GM23338 (cell line): ENCODE measurements around the gene PPP1R37. TPM values are rescaled to one million over a fixed set of nuclear protein-coding genes. Genes with fewer than 3 reads are reported as not detected.

ENCODE experiments used
- ATAC-seq: fragments of 200-7000 bp; cut with Tn5 transposase; 3 replicates; pipeline ENCODE4 v1.9.1; 2020
- DNase-seq: peaks from one replicate; pipeline ENCODE4 v3.0.0-alpha.2; 2015; ENCODE audit warnings: low spot score
- H2AFZ ChIP-seq: fragments of 200-600 bp; sonication (generic); 2 replicates; pipeline ENCODE4 v1.8.0; 2016; ENCODE audit warnings: antibody characterized with exemption, mild to moderate bottlenecking, moderate library complexity
- H3F3A ChIP-seq: fragments of 200-600 bp; sonication (generic); replicated peaks from 2 replicates; pipeline ENCODE4 v1.8.0; 2017; ENCODE audit warnings: antibody characterized with exemption, mixed run types, low read depth
- H3K27ac ChIP-seq: fragments of 200-600 bp; sonication (generic); 2 replicates; pipeline ENCODE4 v1.6.1; 2016; ENCODE audit warnings: low read depth
- H3K27me3 ChIP-seq: fragments of 200-600 bp; sonication (generic); 2 replicates; pipeline ENCODE4 v1.8.0; 2016; ENCODE audit warnings: mild to moderate bottlenecking, mixed run types, moderate library complexity; ENCODE audit not compliant: insufficient read depth
- H3K36me3 ChIP-seq: fragments of 200-600 bp; sonication (generic); 2 replicates; pipeline ENCODE4 v1.8.0; 2016; ENCODE audit warnings: mild to moderate bottlenecking; ENCODE audit not compliant: insufficient read depth
- H3K4me1 ChIP-seq: fragments of 200-600 bp; sonication (generic); 2 replicates; pipeline ENCODE4 v1.8.0; 2016; ENCODE audit warnings: mild to moderate bottlenecking, moderate library complexity; ENCODE audit not compliant: insufficient read depth
- H3K4me2 ChIP-seq: fragments of 200-600 bp; sonication (generic); 2 replicates; pipeline ENCODE4 v1.7.1; 2017; ENCODE audit warnings: mixed run types
- H3K4me3 ChIP-seq: fragments of 200-600 bp; sonication (generic); 2 replicates; pipeline ENCODE4 v1.6.1; 2016; ENCODE audit warnings: mixed run types
- H3K79me2 ChIP-seq: fragments of 200-600 bp; sonication (generic); replicated peaks from 2 replicates; pipeline ENCODE4 v1.8.0; 2017; ENCODE audit warnings: mild to moderate bottlenecking; ENCODE audit not compliant: insufficient read depth
- H3K9me2 ChIP-seq: fragments of 200-600 bp; sonication (generic); 2 replicates; pipeline ENCODE4 v1.8.0; 2017; ENCODE audit not compliant: insufficient read depth
- H4K20me1 ChIP-seq: fragments of 200-600 bp; sonication (generic); replicated peaks from 2 replicates; pipeline ENCODE4 v1.8.0; 2017; ENCODE audit warnings: mild to moderate bottlenecking; ENCODE audit not compliant: insufficient read depth
- H3K27ac Mint-ChIP-seq: 2 replicates; pipeline ENCODE4 v1.8.0; 2020; ENCODE audit warnings: inconsistent platforms, mild to moderate bottlenecking, moderate library complexity, mixed read lengths
- H3K27me3 Mint-ChIP-seq: 3 replicates; pipeline ENCODE4 v1.8.0; 2022; ENCODE audit warnings: low read depth, mild to moderate bottlenecking, moderate library complexity, mixed read lengths, inconsistent platforms; ENCODE audit not compliant: insufficient read depth, poor library complexity
- H3K36me3 Mint-ChIP-seq: 3 replicates; pipeline ENCODE4 v1.8.0; 2021; ENCODE audit warnings: low read depth, mild to moderate bottlenecking, inconsistent platforms, moderate library complexity, mixed read lengths
- H3K4me1 Mint-ChIP-seq: 3 replicates; pipeline ENCODE4 v1.8.0; 2020; ENCODE audit warnings: mild to moderate bottlenecking, inconsistent platforms, mixed read lengths
- H3K4me3 Mint-ChIP-seq: 3 replicates; pipeline ENCODE4 v1.8.0; 2021; ENCODE audit warnings: moderate library complexity, mild to moderate bottlenecking, inconsistent platforms, mixed read lengths
- H3K9me3 Mint-ChIP-seq: 3 replicates; pipeline ENCODE4 v1.8.0; 2020; ENCODE audit warnings: moderate library complexity, mild to moderate bottlenecking, inconsistent platforms, mixed read lengths
- CREB1 ChIP-seq: fragments of 250-450 bp; sonication (Bioruptor Pico); IDR thresholded peaks from 2 replicates; pipeline ENCODE4 v1.5.0; 2020; ENCODE audit warnings: low read depth, mild to moderate bottlenecking, moderate library complexity
- EZH2 ChIP-seq: fragments of 200-600 bp; sonication (generic); IDR thresholded peaks from one replicate; pipeline ENCODE4 v1.8.0; 2017; ENCODE audit warnings: antibody characterized with exemption, mild to moderate bottlenecking, low read depth; ENCODE audit not compliant: unreplicated experiment
- EZH2phosphoT487 ChIP-seq: fragments of 200-600 bp; sonication (generic); IDR thresholded peaks from one replicate; pipeline ENCODE4 v1.8.1; 2018; ENCODE audit warnings: antibody characterized with exemption; ENCODE audit not compliant: unreplicated experiment
- JUNB ChIP-seq: IDR thresholded peaks from one replicate; pipeline ENCODE4 v1.6.1; 2016; ENCODE audit warnings: antibody characterized with exemption; ENCODE audit not compliant: unreplicated experiment
- NANOG ChIP-seq: IDR thresholded peaks from 2 replicates; pipeline ENCODE4 v1.6.1; 2016; ENCODE audit warnings: antibody characterized with exemption, borderline replicate concordance
- POLR2AphosphoS5 ChIP-seq: IDR thresholded peaks from 2 replicates; pipeline ENCODE4 v1.6.1; 2016; ENCODE audit warnings: antibody characterized with exemption, low read depth
- ZNF114 ChIP-seq: fragments of 250-450 bp; sonication (Bioruptor Pico); IDR thresholded peaks from 2 replicates; pipeline ENCODE4 v1.5.0; 2020; ENCODE audit warnings: mild to moderate bottlenecking, moderate library complexity
- ZNF331 ChIP-seq: fragments of 250-450 bp; sonication (Bioruptor Pico); IDR thresholded peaks from 2 replicates; pipeline ENCODE4 v1.5.0; 2020; ENCODE audit warnings: low read depth, mild to moderate bottlenecking, moderate library complexity
- polyA plus RNA-seq: library from polyadenylated mRNA; unstranded; fragments of >200 nt; fragmentation: Nextera tagmentation; extraction: Ambion mirVana; gene quantifications from 2 replicates; pipeline ENCODE4 v1.2.1, GENCODE V29; 2016
- total RNA-seq: library from RNA; depleted of rRNA; stranded (reverse); fragments of >200 nt; shearing (Covaris generic); gene quantifications from 2 replicates; pipeline ENCODE4 v1.2.3, GENCODE V29; 2014
- TF ChIP-seq, protein P1 (sequence below): IDR thresholded peaks from 2 replicates; pipeline ENCODE4 v1.6.1; 2016; ENCODE audit warnings: antibody characterized with exemption
- TF ChIP-seq, protein P2 (sequence below): fragments of 250-450 bp; sonication (Bioruptor Pico); IDR thresholded peaks from 2 replicates; pipeline ENCODE4 v1.5.0; 2020; ENCODE audit warnings: mild to moderate bottlenecking, moderate library complexity
- TF ChIP-seq, protein P3 (sequence below), 2 experiments: fragments of 200-600 bp in 1 of 2; sonication (generic) in 1 of 2; conservative IDR thresholded peaks; 2 replicates each; pipeline versions ENCODE4 v1.5.1 to v1.6.1; 2016 to 2017; ENCODE audit warnings: antibody characterized with exemption in 2 of 2, low read depth in 2 of 2, mild to moderate bottlenecking in 2 of 2, moderate library complexity in 1 of 2

Gene PPP1R37
- total and polyA plus RNA-seq, 2 experiments from 2014 or later, result 6.9 to 47.2 TPM

DNA sequence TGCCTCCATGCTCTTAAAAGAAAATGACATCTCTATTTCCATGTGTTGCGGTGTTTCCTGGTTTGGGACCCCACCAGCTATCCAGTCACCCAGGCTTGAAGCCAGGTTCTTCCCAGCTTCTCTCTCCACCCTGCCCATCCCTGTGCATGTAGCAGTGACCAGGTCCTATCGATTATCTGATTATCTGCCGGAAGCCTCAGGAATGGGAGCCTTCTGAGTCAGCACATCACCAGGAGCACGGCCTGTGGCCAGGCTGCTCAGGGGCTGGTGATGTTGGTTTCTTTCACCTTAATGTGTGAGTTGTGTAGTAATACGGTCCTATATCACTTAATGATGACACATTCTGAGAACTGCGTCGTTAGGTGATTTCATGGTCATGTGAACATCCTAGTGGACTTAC, 33.7 kb downstream of the PPP1R37 start:
- Mint-ChIP-seq H3K4me3 (no peak overlapping the region), H3K36me3 (no peaks in the 10 kb centered on the region), H3K4me1 (peaks cover 15% of the 10 kb centered on the region; the same call in 2 of the 3 replicates), H3K27me3 (peaks cover 3% of the 10 kb centered on the region), H3K9me3 (no peaks in the 10 kb centered on the region), H3K27ac (no peak overlapping the region; the same call in 1 of the 2 replicates)
- Histone ChIP-seq H3F3A (0 out of 2 replicates have a peak, but pooled peaks cover 2% of the 10 kb centered on the region), H3K79me2 (peaks cover 56% of the 10 kb centered on the region), H4K20me1 (peaks cover 44% of the 10 kb centered on the region), H3K27me3 (no peaks in the 10 kb centered on the region), H3K36me3 (no peaks in the 10 kb centered on the region), H3K4me1 (0 out of 2 replicates have a peak, but pooled peaks cover 2% of the 10 kb centered on the region), H3K4me2 (no peak overlapping the region), H3K27ac (no peak overlapping the region), H2AFZ (no peak overlapping the region), H3K9me2 (no peaks in the 10 kb centered on the region), H3K4me3 (no peak overlapping the region)
- ATAC-seq (no peak), DNase-seq (no peak)
- no peak for TF ChIP-seq EZH2
- TF ChIP-seq, protein P1, sequence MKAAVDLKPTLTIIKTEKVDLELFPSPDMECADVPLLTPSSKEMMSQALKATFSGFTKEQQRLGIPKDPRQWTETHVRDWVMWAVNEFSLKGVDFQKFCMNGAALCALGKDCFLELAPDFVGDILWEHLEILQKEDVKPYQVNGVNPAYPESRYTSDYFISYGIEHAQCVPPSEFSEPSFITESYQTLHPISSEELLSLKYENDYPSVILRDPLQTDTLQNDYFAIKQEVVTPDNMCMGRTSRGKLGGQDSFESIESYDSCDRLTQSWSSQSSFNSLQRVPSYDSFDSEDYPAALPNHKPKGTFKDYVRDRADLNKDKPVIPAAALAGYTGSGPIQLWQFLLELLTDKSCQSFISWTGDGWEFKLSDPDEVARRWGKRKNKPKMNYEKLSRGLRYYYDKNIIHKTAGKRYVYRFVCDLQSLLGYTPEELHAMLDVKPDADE, result no peak
- TF ChIP-seq EZH2phosphoT487, result no peak
- no peak for TF ChIP-seq ZNF331 (CRISPR knock-in tag)
- TF ChIP-seq, protein P2, sequence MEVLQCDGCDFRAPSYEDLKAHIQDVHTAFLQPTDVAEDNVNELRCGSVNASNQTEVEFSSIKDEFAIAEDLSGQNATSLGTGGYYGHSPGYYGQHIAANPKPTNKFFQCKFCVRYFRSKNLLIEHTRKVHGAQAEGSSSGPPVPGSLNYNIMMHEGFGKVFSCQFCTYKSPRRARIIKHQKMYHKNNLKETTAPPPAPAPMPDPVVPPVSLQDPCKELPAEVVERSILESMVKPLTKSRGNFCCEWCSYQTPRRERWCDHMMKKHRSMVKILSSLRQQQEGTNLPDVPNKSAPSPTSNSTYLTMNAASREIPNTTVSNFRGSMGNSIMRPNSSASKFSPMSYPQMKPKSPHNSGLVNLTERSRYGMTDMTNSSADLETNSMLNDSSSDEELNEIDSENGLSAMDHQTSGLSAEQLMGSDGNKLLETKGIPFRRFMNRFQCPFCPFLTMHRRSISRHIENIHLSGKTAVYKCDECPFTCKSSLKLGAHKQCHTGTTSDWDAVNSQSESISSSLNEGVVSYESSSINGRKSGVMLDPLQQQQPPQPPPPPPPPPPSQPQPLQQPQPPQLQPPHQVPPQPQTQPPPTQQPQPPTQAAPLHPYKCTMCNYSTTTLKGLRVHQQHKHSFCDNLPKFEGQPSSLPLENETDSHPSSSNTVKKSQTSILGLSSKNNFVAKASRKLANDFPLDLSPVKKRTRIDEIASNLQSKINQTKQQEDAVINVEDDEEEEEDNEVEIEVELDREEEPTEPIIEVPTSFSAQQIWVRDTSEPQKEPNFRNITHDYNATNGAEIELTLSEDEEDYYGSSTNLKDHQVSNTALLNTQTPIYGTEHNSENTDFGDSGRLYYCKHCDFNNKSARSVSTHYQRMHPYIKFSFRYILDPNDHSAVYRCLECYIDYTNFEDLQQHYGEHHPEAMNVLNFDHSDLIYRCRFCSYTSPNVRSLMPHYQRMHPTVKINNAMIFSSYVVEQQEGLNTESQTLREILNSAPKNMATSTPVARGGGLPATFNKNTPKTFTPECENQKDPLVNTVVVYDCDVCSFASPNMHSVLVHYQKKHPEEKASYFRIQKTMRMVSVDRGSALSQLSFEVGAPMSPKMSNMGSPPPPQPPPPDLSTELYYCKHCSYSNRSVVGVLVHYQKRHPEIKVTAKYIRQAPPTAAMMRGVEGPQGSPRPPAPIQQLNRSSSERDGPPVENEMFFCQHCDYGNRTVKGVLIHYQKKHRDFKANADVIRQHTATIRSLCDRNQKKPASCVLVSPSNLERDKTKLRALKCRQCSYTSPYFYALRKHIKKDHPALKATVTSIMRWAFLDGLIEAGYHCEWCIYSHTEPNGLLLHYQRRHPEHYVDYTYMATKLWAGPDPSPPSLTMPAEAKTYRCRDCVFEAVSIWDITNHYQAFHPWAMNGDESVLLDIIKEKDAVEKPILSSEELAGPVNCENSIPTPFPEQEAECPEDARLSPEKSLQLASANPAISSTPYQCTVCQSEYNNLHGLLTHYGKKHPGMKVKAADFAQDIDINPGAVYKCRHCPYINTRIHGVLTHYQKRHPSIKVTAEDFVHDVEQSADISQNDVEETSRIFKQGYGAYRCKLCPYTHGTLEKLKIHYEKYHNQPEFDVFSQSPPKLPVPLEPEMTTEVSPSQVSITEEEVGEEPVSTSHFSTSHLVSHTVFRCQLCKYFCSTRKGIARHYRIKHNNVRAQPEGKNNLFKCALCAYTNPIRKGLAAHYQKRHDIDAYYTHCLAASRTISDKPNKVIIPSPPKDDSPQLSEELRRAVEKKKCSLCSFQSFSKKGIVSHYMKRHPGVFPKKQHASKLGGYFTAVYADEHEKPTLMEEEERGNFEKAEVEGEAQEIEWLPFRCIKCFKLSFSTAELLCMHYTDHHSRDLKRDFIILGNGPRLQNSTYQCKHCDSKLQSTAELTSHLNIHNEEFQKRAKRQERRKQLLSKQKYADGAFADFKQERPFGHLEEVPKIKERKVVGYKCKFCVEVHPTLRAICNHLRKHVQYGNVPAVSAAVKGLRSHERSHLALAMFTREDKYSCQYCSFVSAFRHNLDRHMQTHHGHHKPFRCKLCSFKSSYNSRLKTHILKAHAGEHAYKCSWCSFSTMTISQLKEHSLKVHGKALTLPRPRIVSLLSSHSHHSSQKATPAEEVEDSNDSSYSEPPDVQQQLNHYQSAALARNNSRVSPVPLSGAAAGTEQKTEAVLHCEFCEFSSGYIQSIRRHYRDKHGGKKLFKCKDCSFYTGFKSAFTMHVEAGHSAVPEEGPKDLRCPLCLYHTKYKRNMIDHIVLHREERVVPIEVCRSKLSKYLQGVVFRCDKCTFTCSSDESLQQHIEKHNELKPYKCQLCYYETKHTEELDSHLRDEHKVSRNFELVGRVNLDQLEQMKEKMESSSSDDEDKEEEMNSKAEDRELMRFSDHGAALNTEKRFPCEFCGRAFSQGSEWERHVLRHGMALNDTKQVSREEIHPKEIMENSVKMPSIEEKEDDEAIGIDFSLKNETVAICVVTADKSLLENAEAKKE (CRISPR knock-in tag), result no peak
- TF ChIP-seq, protein P3, sequence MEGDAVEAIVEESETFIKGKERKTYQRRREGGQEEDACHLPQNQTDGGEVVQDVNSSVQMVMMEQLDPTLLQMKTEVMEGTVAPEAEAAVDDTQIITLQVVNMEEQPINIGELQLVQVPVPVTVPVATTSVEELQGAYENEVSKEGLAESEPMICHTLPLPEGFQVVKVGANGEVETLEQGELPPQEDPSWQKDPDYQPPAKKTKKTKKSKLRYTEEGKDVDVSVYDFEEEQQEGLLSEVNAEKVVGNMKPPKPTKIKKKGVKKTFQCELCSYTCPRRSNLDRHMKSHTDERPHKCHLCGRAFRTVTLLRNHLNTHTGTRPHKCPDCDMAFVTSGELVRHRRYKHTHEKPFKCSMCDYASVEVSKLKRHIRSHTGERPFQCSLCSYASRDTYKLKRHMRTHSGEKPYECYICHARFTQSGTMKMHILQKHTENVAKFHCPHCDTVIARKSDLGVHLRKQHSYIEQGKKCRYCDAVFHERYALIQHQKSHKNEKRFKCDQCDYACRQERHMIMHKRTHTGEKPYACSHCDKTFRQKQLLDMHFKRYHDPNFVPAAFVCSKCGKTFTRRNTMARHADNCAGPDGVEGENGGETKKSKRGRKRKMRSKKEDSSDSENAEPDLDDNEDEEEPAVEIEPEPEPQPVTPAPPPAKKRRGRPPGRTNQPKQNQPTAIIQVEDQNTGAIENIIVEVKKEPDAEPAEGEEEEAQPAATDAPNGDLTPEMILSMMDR (conservative IDR thresholded peaks at IDR 0.05; ENCODE audit: low read depth in 2 of 2), result no peak
- no peak for TF ChIP-seq CREB1 (CRISPR knock-in tag)
- no peak for TF ChIP-seq POLR2AphosphoS5
- no peak for TF ChIP-seq NANOG
- no peak for TF ChIP-seq ZNF114
- no peak for TF ChIP-seq JUNB
